Endometrial microvascular endothelial cells (primary cell): Measurements from ENCODE around the gene RGL1. TPM values are rescaled to one million over a fixed set of nuclear protein-coding genes. Genes with fewer than 3 reads are reported as not detected.
"Not testable (repeated sequence)": the region's sequence is repeated elsewhere in the genome, so short reads cannot be mapped to it uniquely, and the experiment has no call there.

Experiments
- in situ Hi-C: cut with HindIII; loops from 2 replicates; pipeline ENCODE4 v1.10.0; 2017; ENCODE audit warnings: low sequenced_read_pairs, low pct_unique_long_range_greater_than_20kb; ENCODE audit errors: inconsistent ontology term
- total RNA-seq: library from RNA; depleted of rRNA; stranded (reverse); fragments of >200 nt; gene quantifications from one replicate; pipeline ENCODE4 v1.2.3, GENCODE V29; 2015; ENCODE audit errors: inconsistent ontology term

Gene RGL1
- total RNA-seq, result 8.5 TPM

GRCh38 chr1:183804916-183805841, at the start of gene RGL1:
Gene RGL1 (plus strand): TSS chr1:183805120. CDS start chr1:183805298, 178 bp downstream.
- in situ Hi-C loops, result no loop called here

GRCh38 chr1:183756326-183756725, 48.6 kb upstream of the RGL1 start:
- in situ Hi-C loops, result no loop called here

GRCh38 chr1:183757061-183757460, 47.9 kb upstream of the RGL1 start:
- in situ Hi-C loops, result no loop called here

- in situ Hi-C loops, result no loop called here
Observed at GRCh38 chr1:183758913-183759312, 46.0 kb upstream of the RGL1 start.

GRCh38 chr1:183760661-183761060, 44.3 kb upstream of the RGL1 start:
- in situ Hi-C loops, result no loop called here

GRCh38 chr1:183761871-183762270, 43.0 kb upstream of the RGL1 start:
- in situ Hi-C loops, result no loop called here

GRCh38 chr1:183762856-183763255, 42.1 kb upstream of the RGL1 start:
- in situ Hi-C loops, result not testable (repeated sequence)

- in situ Hi-C loops, result no loop called here
Observed at GRCh38 chr1:183764981-183765380, 39.9 kb upstream of the RGL1 start.

GRCh38 chr1:183769956-183770815, 34.7 kb upstream of the RGL1 start:
- in situ Hi-C loops, result no loop called here

GRCh38 chr1:183770816-183771128, 34.1 kb upstream of the RGL1 start:
- in situ Hi-C loops, result no loop called here

GRCh38 chr1:183773482-183774274, 31.2 kb upstream of the RGL1 start:
- in situ Hi-C loops, result no loop called here

- in situ Hi-C loops, result no loop called here
Observed at GRCh38 chr1:183774938-183775337, 30.0 kb upstream of the RGL1 start.

GRCh38 chr1:183776731-183777130, 28.2 kb upstream of the RGL1 start:
- in situ Hi-C loops, result no loop called here

- in situ Hi-C loops, result no loop called here
Observed at GRCh38 chr1:183777328-183777727, 27.6 kb upstream of the RGL1 start.

GRCh38 chr1:183778045-183778444, 26.9 kb upstream of the RGL1 start:
- in situ Hi-C loops, result no loop called here

- in situ Hi-C loops, result no loop called here
Observed at GRCh38 chr1:183778568-183779433, 26.1 kb upstream of the RGL1 start.

- in situ Hi-C loops, result no loop called here
Observed at GRCh38 chr1:183780159-183780558, 24.8 kb upstream of the RGL1 start.

- in situ Hi-C loops, result no loop called here
Observed at GRCh38 chr1:183780757-183781156, 24.2 kb upstream of the RGL1 start.
